ENCODE results near the gene ILKAP.

Gene ILKAP

GRCh38 chr2:238127165-238128060 is 76.1 kb downstream of the ILKAP start:
- Mint-ChIP-seq H3K27me3 (no peaks in the 10 kb centered on the region), H3K4me3 (no peak overlapping the region), H3K36me3 (ENCODE audit: low read depth) (no peaks in the 10 kb centered on the region), H3K4me1 (ENCODE audit: low read depth) (no peaks in the 10 kb centered on the region), H3K9me3 (no peaks in the 10 kb centered on the region), H3K27ac (no peak overlapping the region)
- DNase-seq, result no peak

GRCh38 chr2:238126775-238127164 is 76.7 kb downstream of the ILKAP start:
- Mint-ChIP-seq H3K27ac (no peak overlapping the region), H3K4me1 (ENCODE audit: low read depth) (no peaks in the 10 kb centered on the region), H3K36me3 (ENCODE audit: low read depth) (no peaks in the 10 kb centered on the region), H3K9me3 (no peaks in the 10 kb centered on the region), H3K4me3 (no peak overlapping the region), H3K27me3 (no peaks in the 10 kb centered on the region)
- no peak for DNase-seq

- no peak for DNase-seq
- Mint-ChIP-seq H3K9me3 (no peaks in the 10 kb centered on the region), H3K36me3 (ENCODE audit: low read depth) (no peaks in the 10 kb centered on the region), H3K27me3 (no peaks in the 10 kb centered on the region), H3K4me1 (ENCODE audit: low read depth) (no peaks in the 10 kb centered on the region), H3K27ac (no peak overlapping the region), H3K4me3 (no peak overlapping the region)
Measured at GRCh38 chr2:238126338-238126737, 77.2 kb downstream of the ILKAP start.

GRCh38 chr2:238125127-238125885 is 78.2 kb downstream of the ILKAP start:
- DNase-seq, result no peak
- Mint-ChIP-seq H3K4me3 (no peak overlapping the region), H3K9me3 (no peaks in the 10 kb centered on the region), H3K4me1 (ENCODE audit: low read depth) (no peaks in the 10 kb centered on the region), H3K27me3 (no peaks in the 10 kb centered on the region), H3K27ac (no peak overlapping the region), H3K36me3 (ENCODE audit: low read depth) (no peaks in the 10 kb centered on the region)

DNA sequence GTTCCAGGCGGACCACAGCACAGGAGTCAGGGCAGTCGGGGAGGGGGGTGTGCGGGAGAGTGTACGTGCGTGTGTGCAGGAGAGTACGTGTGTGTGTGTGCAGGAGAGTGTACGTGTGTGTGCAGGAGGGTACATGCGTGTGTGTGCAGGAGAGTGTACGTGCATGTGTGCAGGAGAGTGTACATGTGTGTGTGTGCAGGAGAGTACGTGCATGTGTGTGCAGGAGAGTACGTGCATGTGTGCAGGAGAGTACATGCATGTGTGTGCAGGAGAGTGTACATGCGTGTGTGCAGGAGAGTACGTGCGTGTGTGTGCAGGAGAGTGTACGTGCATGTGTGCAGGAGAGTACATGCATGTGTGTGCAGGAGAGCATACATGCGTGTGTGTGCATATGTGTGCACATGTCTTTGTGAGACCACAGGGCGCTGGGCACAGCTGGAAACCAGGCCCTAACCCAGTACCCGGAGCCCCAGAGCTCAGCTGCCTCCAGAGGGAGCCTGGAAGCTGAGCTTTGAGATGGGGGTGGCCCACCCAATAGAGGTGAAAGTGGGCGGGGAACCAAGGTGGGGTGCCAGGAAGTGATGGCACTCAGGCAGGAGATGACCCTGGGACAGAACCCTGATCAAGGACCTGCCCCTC is 78.9 kb downstream of the ILKAP start:
- H3K9me3 Mint-ChIP-seq, result no peaks in the 10 kb centered on the region
- H3K27me3 Mint-ChIP-seq, result peaks cover 2% of the 10 kb centered on the region
- no peak overlapping the region for H3K27ac Mint-ChIP-seq
- H3K4me3 Mint-ChIP-seq, result no peak overlapping the region
- no peak for DNase-seq
- no peaks in the 10 kb centered on the region for H3K4me1 Mint-ChIP-seq (ENCODE audit: low read depth)
- no peaks in the 10 kb centered on the region for H3K36me3 Mint-ChIP-seq (ENCODE audit: low read depth)

DNA sequence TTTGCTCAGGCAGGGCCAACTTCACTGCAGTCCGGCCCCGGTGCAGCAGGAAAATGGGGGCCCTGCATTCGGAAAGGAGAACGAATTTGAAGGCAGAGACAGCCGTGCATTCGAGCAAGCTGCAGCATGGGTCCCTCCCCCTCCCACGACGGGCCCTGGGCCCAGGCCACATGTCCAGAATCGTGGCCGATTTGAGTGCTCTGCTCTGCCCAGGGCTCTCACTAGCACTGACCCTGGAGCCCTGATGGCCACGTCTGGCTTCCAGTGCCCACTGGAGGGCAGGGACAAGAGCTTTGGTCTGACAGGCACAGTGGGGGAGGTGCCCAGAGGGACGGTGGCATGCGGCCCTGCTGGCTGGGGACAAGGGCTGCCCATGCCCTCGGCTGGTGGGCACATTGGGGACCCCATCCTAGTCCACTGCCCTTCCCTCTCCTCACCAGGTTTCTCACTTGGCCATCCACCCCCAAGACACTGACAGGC is 79.5 kb downstream of the ILKAP start:
- H3K4me3 Mint-ChIP-seq, result no peak overlapping the region
- no peaks in the 10 kb centered on the region for H3K9me3 Mint-ChIP-seq
- H3K27me3 Mint-ChIP-seq, result peaks cover 2% of the 10 kb centered on the region
- H3K27ac Mint-ChIP-seq, result no peak overlapping the region
- no peak for DNase-seq
- no peaks in the 10 kb centered on the region for H3K4me1 Mint-ChIP-seq (ENCODE audit: low read depth)
- no peaks in the 10 kb centered on the region for H3K36me3 Mint-ChIP-seq (ENCODE audit: low read depth)

DNA sequence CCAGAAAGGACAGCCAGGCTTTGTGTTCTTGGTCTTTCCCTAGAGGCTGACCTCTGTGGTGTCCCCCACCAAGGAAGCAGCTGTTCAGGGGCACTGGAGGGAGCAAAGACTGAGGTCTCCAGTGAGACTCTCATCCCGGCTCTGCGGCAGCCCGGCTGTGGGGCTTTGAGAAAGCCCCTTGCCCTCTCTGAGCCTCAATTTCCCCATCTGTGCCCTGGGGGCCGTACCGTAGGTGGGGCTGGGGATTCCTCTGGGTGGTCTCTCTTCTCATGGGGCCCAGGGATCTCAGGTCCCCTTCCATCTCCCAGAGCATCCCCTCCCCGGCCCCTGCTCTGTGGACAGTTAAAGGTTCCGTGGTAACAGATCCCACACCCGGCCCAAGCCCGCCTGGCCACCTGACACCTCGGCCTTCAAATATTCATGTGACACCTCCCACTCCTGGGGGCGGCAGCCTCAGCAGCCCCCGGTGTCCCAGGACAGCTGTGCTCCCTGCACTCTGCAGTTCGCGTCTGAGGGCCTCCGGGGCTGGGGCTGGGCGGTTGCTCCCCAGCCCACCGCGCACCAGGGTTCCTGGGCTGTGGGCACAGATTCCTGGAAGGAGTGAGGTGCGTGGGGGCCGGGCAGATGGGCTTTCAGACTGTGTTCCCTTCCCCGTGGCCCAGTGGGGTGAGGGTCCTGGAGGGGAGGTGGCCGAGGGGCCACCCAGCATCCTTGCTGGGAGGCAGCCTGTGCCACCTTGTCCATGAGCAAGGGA is 80.1 kb downstream of the ILKAP start:
- Mint-ChIP-seq H3K27me3 (peaks cover 2% of the 10 kb centered on the region), H3K4me3 (no peak overlapping the region), H3K9me3 (no peaks in the 10 kb centered on the region), H3K36me3 (ENCODE audit: low read depth) (no peaks in the 10 kb centered on the region), H3K27ac (no peak overlapping the region), H3K4me1 (ENCODE audit: low read depth) (no peaks in the 10 kb centered on the region)
- DNase-seq, result no peak

DNA sequence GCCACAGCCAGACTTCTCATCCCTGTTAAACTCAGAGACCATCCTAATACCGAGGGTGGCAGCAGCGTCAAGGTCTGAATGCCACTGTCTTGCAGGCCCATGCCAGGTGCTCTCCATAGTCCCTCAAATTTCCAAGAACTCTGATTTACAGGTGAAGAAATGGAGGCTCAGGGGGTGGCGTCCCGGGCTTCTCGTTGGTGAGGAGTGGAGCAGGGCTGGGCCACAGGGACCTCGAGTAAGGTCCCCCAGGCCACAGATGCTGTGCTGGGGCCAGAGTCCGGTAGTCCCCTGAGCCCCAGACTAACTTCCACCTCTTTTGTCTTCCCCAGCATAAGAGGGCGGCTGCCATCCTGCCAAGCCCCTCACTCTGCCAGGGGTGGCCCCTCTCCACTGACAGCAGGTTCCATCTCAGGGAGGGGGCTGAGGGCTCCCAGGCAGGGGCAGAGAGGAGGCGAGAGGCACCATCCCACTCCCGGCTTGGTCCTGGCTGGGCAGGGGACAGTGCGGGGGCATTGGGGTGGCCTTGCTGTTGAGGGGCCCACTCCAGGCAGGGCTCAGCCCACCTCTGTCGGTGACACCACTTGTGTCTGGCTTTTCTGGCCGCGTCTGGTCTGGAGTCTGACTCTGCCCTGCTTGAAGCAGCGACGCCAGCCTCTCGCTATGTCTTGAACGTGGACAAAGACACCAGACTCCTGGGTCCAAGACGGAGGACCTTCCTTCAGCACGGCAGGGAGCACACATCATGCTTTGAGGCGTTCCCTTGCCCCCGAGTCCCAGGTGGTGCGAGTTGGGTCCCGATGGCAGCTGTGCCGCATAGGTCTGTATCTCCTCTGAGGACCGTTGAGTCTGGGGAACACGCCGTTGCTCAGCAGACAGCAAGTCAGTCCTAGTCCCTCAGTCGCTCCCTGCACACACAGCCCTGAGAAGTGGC is 80.9 kb downstream of the ILKAP start:
- Mint-ChIP-seq H3K27ac (no peak overlapping the region), H3K4me1 (ENCODE audit: low read depth) (no peaks in the 10 kb centered on the region), H3K36me3 (ENCODE audit: low read depth) (no peaks in the 10 kb centered on the region), H3K9me3 (no peaks in the 10 kb centered on the region), H3K4me3 (no peak overlapping the region), H3K27me3 (peaks cover 5% of the 10 kb centered on the region)
- DNase-seq, result no peak

DNA sequence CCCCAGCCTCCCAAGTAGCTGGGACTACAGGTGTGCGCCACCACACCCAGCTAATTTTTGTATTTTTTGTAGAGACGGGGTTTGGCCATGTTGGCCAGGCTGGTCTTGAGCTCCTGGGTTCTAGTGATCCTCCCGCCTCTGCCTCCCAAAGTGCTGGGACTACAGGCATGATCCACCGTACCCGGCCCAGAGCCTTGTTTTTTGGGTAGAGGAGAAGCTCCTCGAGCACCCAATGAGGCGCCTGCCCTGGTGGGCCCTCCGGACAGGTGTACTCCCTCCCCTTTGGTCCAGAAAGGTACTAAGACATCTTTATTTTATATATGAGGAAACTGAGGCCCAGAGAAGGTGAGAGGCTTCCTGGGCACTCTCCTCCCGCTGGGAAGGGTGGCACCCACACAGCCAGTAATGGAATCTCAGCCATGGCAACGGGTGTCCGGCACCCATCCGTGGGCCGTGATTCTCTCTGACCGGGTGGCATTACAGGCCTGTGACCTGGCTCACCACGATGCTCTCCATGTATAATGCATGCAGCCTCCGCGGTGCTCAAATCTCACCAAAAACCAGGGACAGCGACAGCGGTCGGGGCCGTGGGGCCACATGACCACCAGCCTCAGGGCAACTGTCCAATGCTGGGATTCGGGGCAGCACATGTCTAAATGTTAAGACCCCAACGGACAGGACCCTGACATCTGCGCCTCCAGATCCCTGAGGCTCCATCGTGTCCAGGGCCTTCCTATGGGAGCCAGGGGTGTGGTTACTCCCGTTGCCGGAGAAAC is 81.8 kb downstream of the ILKAP start:
- H3K4me3 Mint-ChIP-seq, result no peak overlapping the region
- no peaks in the 10 kb centered on the region for H3K4me1 Mint-ChIP-seq (ENCODE audit: low read depth)
- no peaks in the 10 kb centered on the region for H3K9me3 Mint-ChIP-seq
- no peak for DNase-seq
- H3K27me3 Mint-ChIP-seq, result peaks cover 9% of the 10 kb centered on the region
- no peaks in the 10 kb centered on the region for H3K36me3 Mint-ChIP-seq (ENCODE audit: low read depth)
- H3K27ac Mint-ChIP-seq, result no peak overlapping the region

GRCh38 chr2:238120463-238121298 is 82.8 kb downstream of the ILKAP start:
- no peaks in the 10 kb centered on the region for H3K4me1 Mint-ChIP-seq (ENCODE audit: low read depth)
- H3K27me3 Mint-ChIP-seq, result peaks cover 9% of the 10 kb centered on the region
- H3K36me3 Mint-ChIP-seq (ENCODE audit: low read depth), result no peaks in the 10 kb centered on the region
- H3K4me3 Mint-ChIP-seq, result no peak overlapping the region
- DNase-seq, result no peak
- H3K27ac Mint-ChIP-seq, result no peak overlapping the region
- no peaks in the 10 kb centered on the region for H3K9me3 Mint-ChIP-seq

Data from activated T-cell treated with anti-CD3 and anti-CD28 coated beads, Interleukin-2, amount 50 U/mL, for 24 hours (primary cell).